Neural progenitor cell (in vitro differentiated cells): Measurements from ENCODE around the gene HMCN1. TPM values are rescaled to one million over a fixed set of nuclear protein-coding genes. Genes with fewer than 3 reads are reported as not detected.

Experiments
- DNase-seq: peaks from one replicate; pipeline ENCODE4 v3.0.0-alpha.2; 2016; ENCODE audit warnings: low spot score
- H2AFZ ChIP-seq: fragments of 200-600 bp; sonication (generic); replicated peaks from 2 replicates; pipeline ENCODE4 v1.6.1; 2016; ENCODE audit warnings: antibody characterized with exemption
- H3F3A ChIP-seq: fragments of 200-600 bp; sonication (generic); 2 replicates; pipeline ENCODE4 v1.6.1; 2016; ENCODE audit warnings: antibody characterized with exemption, low read depth
- H3K27ac ChIP-seq: fragments of 200-600 bp; sonication (generic); 2 replicates; pipeline ENCODE4 v1.5.1; 2016; ENCODE audit warnings: mild to moderate bottlenecking
- H3K27me3 ChIP-seq: fragments of 200-600 bp; sonication (generic); 2 replicates; pipeline ENCODE4 v1.6.1; 2016; ENCODE audit warnings: mild to moderate bottlenecking, moderate library complexity
- H3K36me3 ChIP-seq: fragments of 200-600 bp; sonication (generic); 2 replicates; pipeline ENCODE4 v1.5.1; 2016
- H3K4me1 ChIP-seq: fragments of 200-600 bp; sonication (generic); 2 replicates; pipeline ENCODE4 v1.6.1; 2016; ENCODE audit warnings: mixed run types
- H3K4me2 ChIP-seq: fragments of 200-600 bp; sonication (generic); 2 replicates; pipeline ENCODE4 v1.6.1; 2016
- H3K4me3 ChIP-seq: fragments of 200-600 bp; sonication (generic); 2 replicates; pipeline ENCODE4 v1.5.1; 2016
- H3K79me2 ChIP-seq: fragments of 200-600 bp; sonication (generic); 2 replicates; pipeline ENCODE4 v1.6.1; 2016; ENCODE audit warnings: low read depth
- H3K9ac ChIP-seq: fragments of 200-600 bp; sonication (generic); 2 replicates; pipeline ENCODE4 v1.6.1; 2016
- H3K9me3 ChIP-seq: fragments of 200-600 bp; sonication (generic); 2 replicates; pipeline ENCODE4 v1.5.1; 2016; ENCODE audit warnings: low read depth
- H4K20me1 ChIP-seq: fragments of 200-600 bp; sonication (generic); 2 replicates; pipeline ENCODE4 v1.6.1; 2016; ENCODE audit warnings: low read depth
- H3K27ac Mint-ChIP-seq: 3 replicates; pipeline ENCODE4 v1.8.0; 2021; ENCODE audit warnings: mixed read lengths
- H3K27me3 Mint-ChIP-seq: 2 replicates; pipeline ENCODE4 v1.8.0; 2022; ENCODE audit warnings: low read depth, mild to moderate bottlenecking, inconsistent platforms, moderate library complexity, mixed read lengths; ENCODE audit not compliant: insufficient read depth
- H3K36me3 Mint-ChIP-seq: 3 replicates; pipeline ENCODE4 v1.8.0; 2021; ENCODE audit warnings: mixed read lengths
- H3K4me1 Mint-ChIP-seq: 3 replicates; pipeline ENCODE4 v1.8.0; 2021; ENCODE audit warnings: mixed read lengths
- H3K4me3 Mint-ChIP-seq: 3 replicates; pipeline ENCODE4 v1.8.0; 2021; ENCODE audit warnings: mild to moderate bottlenecking, moderate library complexity, mixed read lengths
- H3K9me3 Mint-ChIP-seq: 3 replicates; pipeline ENCODE4 v1.8.0; 2020; ENCODE audit warnings: mixed read lengths
- CTCF ChIP-seq: fragments of 200-600 bp; sonication (generic); IDR thresholded peaks from 2 replicates; pipeline ENCODE4 v1.5.1; 2017; ENCODE audit warnings: antibody characterized with exemption, mild to moderate bottlenecking
- EZH2 ChIP-seq: fragments of 200-600 bp; sonication (generic); IDR thresholded peaks from 2 replicates; pipeline ENCODE4 v1.6.1; 2017; ENCODE audit warnings: antibody characterized with exemption, mild to moderate bottlenecking, moderate library complexity
- EZH2phosphoT487 ChIP-seq: fragments of 200-600 bp; sonication (generic); IDR thresholded peaks from 2 replicates; pipeline ENCODE4 v1.6.1; 2017; ENCODE audit warnings: antibody characterized with exemption
- total RNA-seq: library from RNA; depleted of rRNA; stranded (reverse); fragments of >200 nt; gene quantifications from 2 replicates; pipeline ENCODE4 v1.2.3, GENCODE V29; 2015; ENCODE audit warnings: low replicate concordance

Gene HMCN1
- total RNA-seq, 1 donor from 2014 or later, result 26.4 TPM

DNA sequence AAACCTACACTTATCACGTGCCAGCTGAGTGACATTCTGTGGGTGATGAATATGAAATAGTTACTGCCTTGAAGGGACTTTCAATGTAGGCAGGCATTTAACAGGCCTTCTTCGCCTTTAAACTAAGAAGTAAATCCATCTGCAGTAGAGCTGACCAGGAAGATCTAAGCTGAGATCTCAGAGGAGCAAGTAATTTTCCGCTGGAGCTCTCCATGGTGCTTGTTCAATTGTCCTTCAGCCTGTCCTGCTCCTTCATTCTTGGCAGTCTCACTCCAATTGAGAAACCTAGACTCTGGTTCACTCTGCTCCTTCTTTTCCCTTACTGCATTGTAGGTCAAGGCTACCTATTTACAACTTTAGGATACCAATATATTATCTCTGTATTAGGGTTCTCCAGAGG lies 183.5 kb downstream of the HMCN1 start:
- no peaks in the 10 kb centered on the region for H3K36me3 Mint-ChIP-seq
- TF ChIP-seq EZH2, result no peak
- TF ChIP-seq EZH2phosphoT487, result no peak
- no peak for TF ChIP-seq CTCF
- Histone ChIP-seq H3K4me2 (no peak overlapping the region), H3K79me2 (no peaks in the 10 kb centered on the region), H3F3A (peaks cover 6% of the 10 kb centered on the region), H3K4me3 (no peak overlapping the region), H3K36me3 (no peaks in the 10 kb centered on the region), H2AFZ (no peak overlapping the region), H3K9ac (no peak overlapping the region), H4K20me1 (no peaks in the 10 kb centered on the region), H3K27ac (no peak overlapping the region), H3K9me3 (no peaks in the 10 kb centered on the region), H3K4me1 (peaks cover 14% of the 10 kb centered on the region), H3K27me3 (no peaks in the 10 kb centered on the region)
- no peaks in the 10 kb centered on the region for H3K4me1 Mint-ChIP-seq
- H3K4me3 Mint-ChIP-seq, result no peak overlapping the region
- DNase-seq, result peak; percentile 56
- no peaks in the 10 kb centered on the region for H3K27me3 Mint-ChIP-seq
- H3K9me3 Mint-ChIP-seq, result no peaks in the 10 kb centered on the region
- no peak overlapping the region for H3K27ac Mint-ChIP-seq

DNA sequence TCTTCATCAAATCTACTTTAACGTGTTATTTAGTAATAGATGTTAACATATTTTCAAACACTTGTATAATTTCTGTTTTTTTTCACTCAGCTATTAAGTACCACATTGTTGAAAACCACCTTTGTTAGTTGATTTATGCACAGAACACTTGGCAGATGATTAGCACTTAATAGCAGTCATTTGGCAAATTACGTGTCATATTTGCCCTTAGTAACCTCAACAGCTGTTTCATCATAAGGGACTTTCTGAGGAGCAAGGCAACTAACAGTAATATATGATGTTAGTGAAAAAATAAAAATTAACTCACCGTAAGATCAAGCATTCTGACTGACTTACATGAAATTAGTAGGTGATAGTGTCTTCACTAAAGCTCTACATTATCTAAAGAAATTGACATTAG lies 186.4 kb downstream of the HMCN1 start:
- H3K9me3 ChIP-seq, result no peaks in the 10 kb centered on the region
- H3F3A ChIP-seq, result no peaks in the 10 kb centered on the region

GRCh38 chr1:185921636-185922035 lies 187.4 kb downstream of the HMCN1 start:
- no peaks in the 10 kb centered on the region for H3F3A ChIP-seq
- no peaks in the 10 kb centered on the region for H3K9me3 ChIP-seq
- H3K27me3 Mint-ChIP-seq, result no peaks in the 10 kb centered on the region
- H3K9ac ChIP-seq, result no peak overlapping the region
- H3K4me3 ChIP-seq, result no peak overlapping the region
- H3K79me2 ChIP-seq, result no peaks in the 10 kb centered on the region
- no peaks in the 10 kb centered on the region for H3K27me3 ChIP-seq
- H3K27ac ChIP-seq, result no peak overlapping the region
- no peak for DNase-seq
- no peaks in the 10 kb centered on the region for H3K4me1 ChIP-seq
- H3K9me3 Mint-ChIP-seq, result no peaks in the 10 kb centered on the region
- TF ChIP-seq EZH2phosphoT487 (no peak), CTCF (no peak), EZH2 (no peak)
- no peak overlapping the region for H3K4me3 Mint-ChIP-seq
- H2AFZ ChIP-seq, result no peak overlapping the region
- H4K20me1 ChIP-seq, result no peaks in the 10 kb centered on the region
- H3K27ac Mint-ChIP-seq, result no peak overlapping the region
- no peaks in the 10 kb centered on the region for H3K36me3 ChIP-seq
- peaks cover 3% of the 10 kb centered on the region for H3K4me1 Mint-ChIP-seq
- H3K36me3 Mint-ChIP-seq, result no peaks in the 10 kb centered on the region
- no peak overlapping the region for H3K4me2 ChIP-seq

More for the DNA sequence above, 186.4 kb downstream of the HMCN1 start:
- H3K36me3 ChIP-seq, result no peaks in the 10 kb centered on the region
- H3K9ac ChIP-seq, result no peak overlapping the region
- H3K4me1 ChIP-seq, result no peaks in the 10 kb centered on the region
- TF ChIP-seq CTCF, result no peak
- no peak for TF ChIP-seq EZH2
- TF ChIP-seq EZH2phosphoT487, result no peak
- H3K4me3 ChIP-seq, result no peak overlapping the region
- Mint-ChIP-seq H3K4me1 (no peaks in the 10 kb centered on the region), H3K36me3 (no peaks in the 10 kb centered on the region), H3K27ac (no peak overlapping the region), H3K4me3 (no peak overlapping the region), H3K27me3 (no peaks in the 10 kb centered on the region), H3K9me3 (no peaks in the 10 kb centered on the region)
- H3K4me2 ChIP-seq, result no peak overlapping the region
- no peaks in the 10 kb centered on the region for H3K79me2 ChIP-seq
- no peaks in the 10 kb centered on the region for H3K27me3 ChIP-seq
- DNase-seq, result no peak
- H4K20me1 ChIP-seq, result no peaks in the 10 kb centered on the region
- no peak overlapping the region for H2AFZ ChIP-seq
- H3K27ac ChIP-seq, result no peak overlapping the region

GRCh38 chr1:185926588-185926987 lies 192.4 kb downstream of the HMCN1 start:
- Mint-ChIP-seq H3K27me3 (no peaks in the 10 kb centered on the region), H3K36me3 (no peaks in the 10 kb centered on the region), H3K4me3 (no peak overlapping the region), H3K27ac (no peak overlapping the region), H3K9me3 (no peaks in the 10 kb centered on the region), H3K4me1 (peaks cover 4% of the 10 kb centered on the region)
- no peaks in the 10 kb centered on the region for H3K4me1 ChIP-seq
- no peak overlapping the region for H3K4me2 ChIP-seq
- no peaks in the 10 kb centered on the region for H3K79me2 ChIP-seq
- H3K36me3 ChIP-seq, result no peaks in the 10 kb centered on the region
- no peak overlapping the region for H3K4me3 ChIP-seq
- H2AFZ ChIP-seq, result no peak overlapping the region
- no peaks in the 10 kb centered on the region for H3K9me3 ChIP-seq
- H3K27ac ChIP-seq, result no peak overlapping the region
- no peak for DNase-seq
- H3K9ac ChIP-seq, result no peak overlapping the region
- H3F3A ChIP-seq, result no peaks in the 10 kb centered on the region
- TF ChIP-seq EZH2phosphoT487, result no peak
- no peak for TF ChIP-seq CTCF
- TF ChIP-seq EZH2, result no peak
- no peaks in the 10 kb centered on the region for H3K27me3 ChIP-seq
- H4K20me1 ChIP-seq, result no peaks in the 10 kb centered on the region
